SK-N-SH (cell line): ENCODE measurements around the gene KIF1C.

Experiments used
- EZH2phosphoT487 ChIP-seq: fragments of 200-600 bp; sonication (generic); IDR thresholded peaks from 2 replicates; pipeline ENCODE4 v1.6.1; 2017; ENCODE audit warnings: low read depth, mixed run types, mild to moderate bottlenecking, antibody characterized with exemption, moderate library complexity, borderline replicate concordance
- RAD21 ChIP-seq: IDR thresholded peaks from 2 replicates; pipeline ENCODE4 v1.6.1; 2012; ENCODE audit warnings: mild to moderate bottlenecking, low read length
- SMC3 ChIP-seq: IDR thresholded peaks from 2 replicates; pipeline ENCODE4 v1.6.1; 2012; ENCODE audit warnings: low read depth, low read length, improper control_type of control experiment
- TF ChIP-seq, protein P1 (sequence below): IDR thresholded peaks from 2 replicates; pipeline ENCODE4 v1.6.1; 2012; ENCODE audit warnings: mild to moderate bottlenecking, low read depth, low read length, moderate library complexity

DNA sequence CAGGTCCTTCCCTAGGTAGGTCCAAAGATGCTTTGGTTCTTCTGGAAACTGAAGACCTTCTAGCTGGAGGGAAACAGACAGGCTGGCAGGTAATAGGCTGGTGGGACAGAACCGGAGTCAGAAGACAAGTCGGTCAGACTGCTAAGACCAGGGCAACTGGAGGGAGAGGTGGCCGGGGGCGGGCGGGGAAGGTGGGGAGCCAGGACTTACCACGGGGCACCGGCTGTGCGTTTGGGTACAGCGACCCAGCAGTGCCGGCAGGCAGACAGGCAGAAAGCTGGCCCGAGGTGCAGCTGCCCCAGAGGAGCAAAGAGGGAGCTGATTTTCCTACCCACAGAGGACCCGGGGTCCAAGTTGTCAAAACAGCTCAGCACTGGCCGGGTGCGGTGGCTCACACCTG lies 36.9 kb downstream of the KIF1C start:
- TF ChIP-seq, protein P1, sequence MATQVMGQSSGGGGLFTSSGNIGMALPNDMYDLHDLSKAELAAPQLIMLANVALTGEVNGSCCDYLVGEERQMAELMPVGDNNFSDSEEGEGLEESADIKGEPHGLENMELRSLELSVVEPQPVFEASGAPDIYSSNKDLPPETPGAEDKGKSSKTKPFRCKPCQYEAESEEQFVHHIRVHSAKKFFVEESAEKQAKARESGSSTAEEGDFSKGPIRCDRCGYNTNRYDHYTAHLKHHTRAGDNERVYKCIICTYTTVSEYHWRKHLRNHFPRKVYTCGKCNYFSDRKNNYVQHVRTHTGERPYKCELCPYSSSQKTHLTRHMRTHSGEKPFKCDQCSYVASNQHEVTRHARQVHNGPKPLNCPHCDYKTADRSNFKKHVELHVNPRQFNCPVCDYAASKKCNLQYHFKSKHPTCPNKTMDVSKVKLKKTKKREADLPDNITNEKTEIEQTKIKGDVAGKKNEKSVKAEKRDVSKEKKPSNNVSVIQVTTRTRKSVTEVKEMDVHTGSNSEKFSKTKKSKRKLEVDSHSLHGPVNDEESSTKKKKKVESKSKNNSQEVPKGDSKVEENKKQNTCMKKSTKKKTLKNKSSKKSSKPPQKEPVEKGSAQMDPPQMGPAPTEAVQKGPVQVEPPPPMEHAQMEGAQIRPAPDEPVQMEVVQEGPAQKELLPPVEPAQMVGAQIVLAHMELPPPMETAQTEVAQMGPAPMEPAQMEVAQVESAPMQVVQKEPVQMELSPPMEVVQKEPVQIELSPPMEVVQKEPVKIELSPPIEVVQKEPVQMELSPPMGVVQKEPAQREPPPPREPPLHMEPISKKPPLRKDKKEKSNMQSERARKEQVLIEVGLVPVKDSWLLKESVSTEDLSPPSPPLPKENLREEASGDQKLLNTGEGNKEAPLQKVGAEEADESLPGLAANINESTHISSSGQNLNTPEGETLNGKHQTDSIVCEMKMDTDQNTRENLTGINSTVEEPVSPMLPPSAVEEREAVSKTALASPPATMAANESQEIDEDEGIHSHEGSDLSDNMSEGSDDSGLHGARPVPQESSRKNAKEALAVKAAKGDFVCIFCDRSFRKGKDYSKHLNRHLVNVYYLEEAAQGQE: no peak
- TF ChIP-seq RAD21 (no peak), EZH2phosphoT487 (no peak), SMC3 (no peak)
